Adrenal gland (tissue), 12 donors: Measurements from ENCODE around the gene NENF. TPM values are rescaled to one million over a fixed set of nuclear protein-coding genes. Genes with fewer than 3 reads are reported as not detected.

Experiments
- DNase-seq, 7 donors: peaks; one replicate each; pipeline ENCODE4 v3.0.0-alpha.2; 2019 to 2020
- H3K27ac ChIP-seq, 5 donors: fragments of 200-600 bp; sonication (generic) in 4 of 5; 1 replicate in 3 of 5; 2 replicates in 2 of 5; pipeline versions ENCODE4 v1.5.1 to v1.8.0; 2016 to 2020; ENCODE audit warnings: mild to moderate bottlenecking in 1 of 5
- H3K27me3 ChIP-seq: fragments of 200-600 bp; 2 replicates; pipeline ENCODE4 v1.8.0; 2021
- H3K36me3 ChIP-seq, 2 donors: fragments of 200-600 bp; replicated peaks in 1 of 2; 1 replicate in 1 of 2; 2 replicates in 1 of 2; pipeline versions ENCODE4 v1.5.1 to v1.8.0; 2018 to 2022
- H3K4me1 ChIP-seq, 2 donors: fragments of 200-600 bp; replicated peaks in 1 of 2; 1 replicate in 1 of 2; 2 replicates in 1 of 2; pipeline versions ENCODE4 v1.5.1 to v1.8.0; 2018 to 2021
- H3K4me3 ChIP-seq, 4 donors: fragments of 200-600 bp; sonication (generic) in 3 of 4; one replicate each; pipeline ENCODE4 v1.5.1; 2016 to 2018
- H3K9me3 ChIP-seq, 3 donors: fragments of 200-600 bp; sonication (generic) in 1 of 3; replicated peaks in 1 of 3; 1 replicate in 2 of 3; 2 replicates in 1 of 3; pipeline versions ENCODE4 v1.5.1 to v1.8.0; 2016 to 2021
- POLR2A ChIP-seq, 2 donors: fragments of 450-650 bp; IDR thresholded peaks; one replicate each; pipeline ENCODE4 v1.6.1; 2017; ENCODE audit warnings: antibody characterized with exemption in 2 of 2, mild to moderate bottlenecking in 2 of 2, moderate library complexity in 1 of 2
- WGBS, 4 donors: extraction: QIAGEN DNeasy Blood & Tissue Kit in 2 of 4; methylation state at CpG; one replicate each; pipeline versions ENCODE4 v1.1.5 to v1.1.7; 2013 to 2017; 5-methylcytosine and 5-hydroxymethylcytosine counted together
- intact Hi-C, 2 donors: fragments of 100-400 bp; cut with DNase I; formaldehyde crosslinking; loops; one replicate each; pipeline versions ENCODE4 v1.14.1 to v1.15.0; 2022 to 2023
- polyA plus RNA-seq, 3 donors: library from polyadenylated mRNA; stranded (reverse); fragments of 200-250 nt in 2 of 3; fragments of 350-450 nt in 1 of 3; fragmentation: Illumina TruSeq in 1 of 3; extraction: RNeasy Lipid Tissue Mini Kit (QIAGEN cat#74804) in 1 of 3; gene quantifications; one replicate each; pipeline ENCODE4 v1.2.3, GENCODE V29; 2013 to 2014
- total RNA-seq, 9 donors: library from RNA; depleted of rRNA in 4 of 9; stranded (reverse); fragments of >200 nt in 4 of 9; fragments of 120-200 nt in 1 of 9; fragmentation: NEBNext Ultra II Directional in 1 of 9; extraction: Animal tissue kit (Norgen Biotek cat#: 25700) in 1 of 9; gene quantifications; one replicate each; pipeline versions ENCODE4 v1.1.0 to v1.2.4, GENCODE V29; 2013 to 2023
- TF ChIP-seq, protein P1 (sequence below), 6 experiments: fragments of 450-650 bp in 4 of 6; fragments of 200-600 bp in 2 of 6; sonication (generic) in 1 of 6; IDR thresholded peaks; 1 replicate in 5 of 6; 2 replicates in 1 of 6; pipeline versions ENCODE4 v1.5.1 to v1.8.0; 2016 to 2021; ENCODE audit warnings: antibody characterized with exemption in 6 of 6, mild to moderate bottlenecking in 2 of 6, moderate library complexity in 1 of 6
- donor health status: healthy with polysubstance abuse.
- donor health status: Bipolar disorder and iron deficiency.
- donor health status: DM: yes; HTN: yes; CAD: no.
- donor health status: DM: no; HTN: no; CAD: no.
- donor health status: DM: no; HTN: no; CAD: no.
- donor health status: DM: yes; HTN: yes; CAD: no.

Gene NENF
- total and polyA plus RNA-seq, 12 donors, result 42.6 to 226 (median 82.2) TPM

DNA sequence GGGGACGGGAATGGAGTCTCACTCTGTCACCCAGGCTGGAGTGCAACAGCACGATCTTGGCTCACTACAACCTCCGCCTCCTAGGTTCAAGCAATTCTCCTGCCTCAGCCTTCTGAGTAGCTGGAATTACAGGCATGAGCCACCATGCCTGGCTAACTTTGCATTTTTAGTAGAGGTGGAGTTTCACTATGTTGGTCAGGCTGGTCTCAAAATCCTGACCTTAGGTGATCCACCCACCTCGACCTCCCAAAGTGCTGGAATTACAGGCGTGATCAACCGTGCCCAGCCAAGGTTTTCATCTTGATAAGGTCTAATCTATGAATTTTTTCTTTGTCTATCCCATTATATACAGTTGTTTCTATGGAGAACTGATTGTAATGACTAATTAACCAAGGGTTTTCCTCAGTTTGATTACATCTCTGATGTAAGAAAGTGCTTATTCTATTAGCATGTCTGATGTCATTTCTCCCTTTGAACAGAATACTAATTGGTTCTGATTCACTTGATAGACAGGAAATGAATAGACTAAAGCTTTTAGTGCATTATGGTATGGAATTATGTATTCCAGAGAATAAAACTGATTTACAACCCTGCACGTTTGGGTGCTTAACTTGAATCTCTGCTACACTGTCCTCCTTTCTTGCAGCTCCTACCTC is 29.9 kb upstream of the NENF start:
- Histone ChIP-seq H3K9me3 (peaks cover 0 to under 1% (median 0%) of the 10 kb centered on the region in 3 donors), H3K36me3 (no peaks in the 10 kb centered on the region), H3K4me1 (no peaks in the 10 kb centered on the region), H3K4me3 (no peak overlapping the region), H3K27me3 (no peaks in the 10 kb centered on the region), H3K27ac (no peak overlapping the region)
- intact Hi-C loops, result no loop called here
- TF ChIP-seq, protein P1, sequence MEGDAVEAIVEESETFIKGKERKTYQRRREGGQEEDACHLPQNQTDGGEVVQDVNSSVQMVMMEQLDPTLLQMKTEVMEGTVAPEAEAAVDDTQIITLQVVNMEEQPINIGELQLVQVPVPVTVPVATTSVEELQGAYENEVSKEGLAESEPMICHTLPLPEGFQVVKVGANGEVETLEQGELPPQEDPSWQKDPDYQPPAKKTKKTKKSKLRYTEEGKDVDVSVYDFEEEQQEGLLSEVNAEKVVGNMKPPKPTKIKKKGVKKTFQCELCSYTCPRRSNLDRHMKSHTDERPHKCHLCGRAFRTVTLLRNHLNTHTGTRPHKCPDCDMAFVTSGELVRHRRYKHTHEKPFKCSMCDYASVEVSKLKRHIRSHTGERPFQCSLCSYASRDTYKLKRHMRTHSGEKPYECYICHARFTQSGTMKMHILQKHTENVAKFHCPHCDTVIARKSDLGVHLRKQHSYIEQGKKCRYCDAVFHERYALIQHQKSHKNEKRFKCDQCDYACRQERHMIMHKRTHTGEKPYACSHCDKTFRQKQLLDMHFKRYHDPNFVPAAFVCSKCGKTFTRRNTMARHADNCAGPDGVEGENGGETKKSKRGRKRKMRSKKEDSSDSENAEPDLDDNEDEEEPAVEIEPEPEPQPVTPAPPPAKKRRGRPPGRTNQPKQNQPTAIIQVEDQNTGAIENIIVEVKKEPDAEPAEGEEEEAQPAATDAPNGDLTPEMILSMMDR (IDR thresholded peaks at IDR 0.05), result no peak
- no peak for TF ChIP-seq POLR2A (IDR thresholded peaks at IDR 0.05)
- no peak for DNase-seq
- 88 to 93% (median 91%) methylated on average over 7 of the region's 7 CpGs for WGBS, 4 donors

GRCh38 chr1:212410231-212410820 is 22.4 kb upstream of the NENF start:
- H3K4me1 ChIP-seq, result peaks cover 0 to 7% of the 10 kb centered on the region in 2 donors
- WGBS, 4 donors, result 92 to 95% (median 94%) methylated on average over 8 of the region's 8 CpGs
- no peak overlapping the region for H3K27ac ChIP-seq
- intact Hi-C loops, result no loop called here
- H3K36me3 ChIP-seq, result peaks cover 0 to 4% of the 10 kb centered on the region in 2 donors
- no peaks in the 10 kb centered on the region for H3K9me3 ChIP-seq
- no peak for DNase-seq
- H3K27me3 ChIP-seq, result no peaks in the 10 kb centered on the region
- H3K4me3 ChIP-seq, result no peak overlapping the region
- TF ChIP-seq, protein P1 (IDR thresholded peaks at IDR 0.05), result no peak
- no peak for TF ChIP-seq POLR2A (IDR thresholded peaks at IDR 0.05)

DNA sequence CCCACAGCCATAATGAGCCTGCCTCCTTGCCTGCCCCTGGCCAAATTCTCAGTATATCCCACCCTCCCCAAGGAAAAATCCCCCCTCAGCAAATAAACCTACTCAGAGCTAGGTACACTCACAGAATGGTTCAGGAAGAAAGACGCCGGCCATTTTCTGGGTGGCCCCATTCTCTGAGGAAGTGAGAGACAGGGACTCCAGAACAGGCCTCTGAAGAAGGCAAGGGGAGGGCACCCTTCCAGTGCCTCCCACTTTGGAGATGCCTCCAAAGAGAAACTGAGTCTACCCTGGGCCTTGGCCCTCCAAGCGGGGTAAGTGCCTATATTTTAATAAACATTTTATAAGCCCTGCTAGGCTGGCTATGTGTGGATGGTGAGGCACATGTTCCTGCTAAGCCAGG is 20.3 kb upstream of the NENF start:
- peaks cover 0 to 7% of the 10 kb centered on the region in 2 donors for H3K4me1 ChIP-seq
- no peak overlapping the region for H3K27ac ChIP-seq
- intact Hi-C loops, result no loop called here
- no peak for TF ChIP-seq POLR2A (IDR thresholded peaks at IDR 0.05)
- TF ChIP-seq, protein P1 (IDR thresholded peaks at IDR 0.05), result no peak
- H3K4me3 ChIP-seq, result no peak overlapping the region
- no peaks in the 10 kb centered on the region for H3K27me3 ChIP-seq
- H3K9me3 ChIP-seq, result no peaks in the 10 kb centered on the region
- DNase-seq, result no peak
- 77 to 95% (median 81%) methylated on average over 3 of the region's 3 CpGs for WGBS, 4 donors
- peaks cover 0 to 4% of the 10 kb centered on the region in 2 donors for H3K36me3 ChIP-seq

DNA sequence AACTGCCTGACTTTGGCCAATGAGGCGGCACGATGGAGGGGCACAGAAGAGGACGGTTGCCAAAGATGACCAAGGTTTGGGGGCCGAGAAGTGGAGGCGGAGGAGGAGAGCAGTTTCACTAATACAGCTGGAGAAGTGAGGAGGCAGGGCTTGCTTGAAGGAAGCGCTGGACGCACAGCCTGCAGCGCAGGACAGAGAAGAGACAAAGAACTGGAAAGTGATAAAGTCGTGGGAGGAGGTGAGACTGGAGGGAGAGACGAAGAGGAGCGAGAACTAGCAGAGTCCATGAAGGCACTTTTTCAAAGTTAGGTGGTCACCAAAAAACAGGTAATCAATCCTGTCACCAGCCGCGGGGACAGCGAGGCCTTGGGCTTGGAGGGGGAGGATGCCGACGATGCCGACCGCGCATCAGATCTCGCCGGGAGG is 18.8 kb upstream of the NENF start:
- no peak for DNase-seq
- peaks cover 0 to 4% of the 10 kb centered on the region in 2 donors for H3K36me3 ChIP-seq
- H3K27me3 ChIP-seq, result no peaks in the 10 kb centered on the region
- peaks cover 0 to 7% of the 10 kb centered on the region in 2 donors for H3K4me1 ChIP-seq
- no peak overlapping the region for H3K27ac ChIP-seq
- peak overlapping the region; percentile 38 to 89 (median 74) for H3K4me3 ChIP-seq
- intact Hi-C loops, result no loop called here
- no peaks in the 10 kb centered on the region for H3K9me3 ChIP-seq
- TF ChIP-seq POLR2A (IDR thresholded peaks at IDR 0.05), result no peak
- TF ChIP-seq, protein P1 (IDR thresholded peaks at IDR 0.05), result no peak
- WGBS, 4 donors, result 16 to 32% (median 20%) methylated on average over 11 to 21 of the region's 21 CpGs
